Left ventricle myocardium inferior (tissue), 1 donor: ENCODE data around the gene DCAF7. TPM values are rescaled to one million over a fixed set of nuclear protein-coding genes. Genes with fewer than 3 reads are reported as not detected.

Experiments
- DNase-seq: peaks from one replicate; pipeline ENCODE4 v3.0.0-alpha.2; 2020
- H3K27ac ChIP-seq: fragments of 200-600 bp; replicated peaks from 2 replicates; pipeline ENCODE4 v1.8.0; 2021
- H3K27me3 ChIP-seq: fragments of 200-600 bp; 2 replicates; pipeline ENCODE4 v1.8.0; 2021; ENCODE audit warnings: low read depth
- H3K36me3 ChIP-seq: fragments of 200-600 bp; 2 replicates; pipeline ENCODE4 v1.8.0; 2021
- H3K4me1 ChIP-seq: fragments of 200-600 bp; 2 replicates; pipeline ENCODE4 v1.8.0; 2021
- H3K4me3 ChIP-seq: fragments of 200-600 bp; 2 replicates; pipeline ENCODE4 v1.8.0; 2021; ENCODE audit warnings: mild to moderate bottlenecking, moderate library complexity
- H3K9me3 ChIP-seq: fragments of 200-600 bp; replicated peaks from 2 replicates; pipeline ENCODE4 v1.8.0; 2021
- CTCF ChIP-seq: fragments of 200-600 bp; IDR thresholded peaks from 2 replicates; pipeline ENCODE4 v1.8.0; 2021; ENCODE audit warnings: antibody characterized with exemption, mild to moderate bottlenecking, borderline replicate concordance
- intact Hi-C: fragments of 100-400 bp; cut with micrococcal nuclease; formaldehyde crosslinking; loops from one replicate; pipeline ENCODE4 v1.11.0; 2022
- total RNA-seq: library from RNA; stranded (reverse); fragmentation: NEBNext Ultra II Directional; extraction: Animal tissue kit (Norgen Biotek cat#: 25700); gene quantifications from one replicate; pipeline ENCODE4 v1.2.1, GENCODE V29; 2021
- donor health status: DM: no; HTN: yes; CAD: no; lungs with severe emphysema.

DCAF7 gene
- total RNA-seq, 1 donor from 2014 or later, result 45.7 TPM

- Histone ChIP-seq H3K4me1 (peaks cover 9% of the 10 kb centered on the region), H3K36me3 (no peaks in the 10 kb centered on the region), H3K27ac (no peak overlapping the region), H3K4me3 (peak overlapping the region; percentile 48), H3K9me3 (no peaks in the 10 kb centered on the region), H3K27me3 (peaks cover 67% of the 10 kb centered on the region)
- no peak for DNase-seq
- TF ChIP-seq CTCF, result no peak
- intact Hi-C loops, result no loop called here
Measured at GRCh38 chr17:63537991-63538692, 12.1 kb upstream of the DCAF7 start.

GRCh38 chr17:63538693-63539595 is 11.3 kb upstream of the DCAF7 start:
- Histone ChIP-seq H3K4me1 (peaks cover 9% of the 10 kb centered on the region), H3K36me3 (no peaks in the 10 kb centered on the region), H3K9me3 (no peaks in the 10 kb centered on the region), H3K27ac (no peak overlapping the region), H3K4me3 (peak overlapping the region; percentile 48), H3K27me3 (peaks cover 67% of the 10 kb centered on the region)
- TF ChIP-seq CTCF, result no peak
- no peak for DNase-seq
- intact Hi-C loops, result no loop called here

GRCh38 chr17:63540590-63540989 is 9.7 kb upstream of the DCAF7 start:
- no peak for DNase-seq
- Histone ChIP-seq H3K27me3 (peaks cover 57% of the 10 kb centered on the region), H3K9me3 (no peaks in the 10 kb centered on the region), H3K4me3 (no peak overlapping the region), H3K36me3 (no peaks in the 10 kb centered on the region), H3K4me1 (peaks cover 9% of the 10 kb centered on the region), H3K27ac (no peak overlapping the region)
- TF ChIP-seq CTCF, result no peak
- intact Hi-C loops, result no loop called here

GRCh38 chr17:63542218-63542545 is 8.1 kb upstream of the DCAF7 start:
- Histone ChIP-seq H3K27me3 (peaks cover 41% of the 10 kb centered on the region), H3K4me3 (no peak overlapping the region), H3K27ac (no peak overlapping the region), H3K4me1 (peaks cover 9% of the 10 kb centered on the region), H3K9me3 (no peaks in the 10 kb centered on the region), H3K36me3 (no peaks in the 10 kb centered on the region)
- DNase-seq, result no peak
- intact Hi-C loops, result no loop called here
- TF ChIP-seq CTCF, result no peak

- peaks cover 3% of the 10 kb centered on the region for H3K4me1 ChIP-seq
- H3K9me3 ChIP-seq, result no peaks in the 10 kb centered on the region
- DNase-seq, result no peak
- TF ChIP-seq CTCF, result no peak
- no peaks in the 10 kb centered on the region for H3K36me3 ChIP-seq
- no peak overlapping the region for H3K4me3 ChIP-seq
- peaks cover 31% of the 10 kb centered on the region for H3K27me3 ChIP-seq
- no peak overlapping the region for H3K27ac ChIP-seq
- intact Hi-C loops, result no loop called here
Measured at GRCh38 chr17:63542942-63543821, 7.1 kb upstream of the DCAF7 start.
